ENCODE data around the gene COMT.

COMT gene

GRCh38 chr22:19973551-19974267, 32.1 kb downstream of the COMT start:
- peak overlapping the region; percentile 7 for H2BK12ac ChIP-seq (ENCODE audit: low read length)
- H4K91ac ChIP-seq (ENCODE audit: low read depth, low read length, poor library complexity), result no peak overlapping the region
- H3K27ac ChIP-seq (replicated peaks; ENCODE audit: low read length), result no peak overlapping the region
- no peak overlapping the region for H3K4ac ChIP-seq (ENCODE audit: low read length)
- peaks cover 15 to 19% of the 10 kb centered on the region in 2 donors for H3K4me1 ChIP-seq (ENCODE audit: control insufficient read depth in 2 of 2, insufficient read depth in 1 of 2, low read depth in 1 of 2, low read length in 2 of 2)
- H3K14ac ChIP-seq (ENCODE audit: low read length), result no peak overlapping the region
- H2BK120ac ChIP-seq (ENCODE audit: low read depth, low read length), result no peak overlapping the region
- H2BK15ac ChIP-seq (ENCODE audit: low read length), result no peak overlapping the region
- no peaks in the 10 kb centered on the region for H3K27me3 ChIP-seq (ENCODE audit: control insufficient read depth in 3 of 3, insufficient read depth in 3 of 3, low read depth in 1 of 3, low read length in 3 of 3)
- peak overlapping the region; percentile 21 for H3K23ac ChIP-seq (ENCODE audit: low read depth, low read length, poor library complexity)
- H2AFZ ChIP-seq (ENCODE audit: low read length), result no peak overlapping the region
- no peak for DNase-seq (ENCODE audit: low spot score)
- H2AK5ac ChIP-seq (ENCODE audit: low read depth, low read length), result peak overlapping the region; percentile 11
- H3K18ac ChIP-seq (ENCODE audit: low read length), result peak overlapping the region; percentile 39
- H3K4me3 ChIP-seq (ENCODE audit: low read length in 2 of 2), result no peak overlapping the region
- no peak overlapping the region for H4K8ac ChIP-seq (ENCODE audit: low read depth, low read length)
- no CpG with 5 or more reads among the region's 46 CpGs for WGBS, 2 donors (ENCODE audit: extremely low coverage in 2 of 2, insufficient read length in 2 of 2, insufficient replicate concordance in 1 of 2)
- no peak overlapping the region for H2BK5ac ChIP-seq (ENCODE audit: low read length)
- H3K9ac ChIP-seq (ENCODE audit: low read depth, low read length, poor library complexity), result peak overlapping the region; percentile 53
- no peak overlapping the region for H3K4me2 ChIP-seq (ENCODE audit: insufficient read depth, low read length, poor library complexity, severe bottlenecking)
- H3K36me3 ChIP-seq (replicated peaks in 1 of 2; ENCODE audit: control insufficient read depth in 2 of 2, insufficient read depth in 2 of 2, low read length in 2 of 2), result peaks cover 47 to 88% of the 10 kb centered on the region in 2 donors
- no peaks in the 10 kb centered on the region for H3K79me1 ChIP-seq (ENCODE audit: low read depth, low read length)
- no peaks in the 10 kb centered on the region for H3K9me3 ChIP-seq (replicated peaks in 1 of 2; ENCODE audit: control insufficient read depth in 2 of 2, insufficient read depth in 1 of 2, low read depth in 1 of 2, low read length in 2 of 2)

- Histone ChIP-seq H3K9ac (ENCODE audit: low read depth, low read length, poor library complexity) (no peak overlapping the region), H3K36me3 (replicated peaks in 1 of 2; ENCODE audit: control insufficient read depth in 2 of 2, insufficient read depth in 2 of 2, low read length in 2 of 2) (peaks cover 53 to 91% of the 10 kb centered on the region in 2 donors), H2BK120ac (ENCODE audit: low read depth, low read length) (no peak overlapping the region), H4K91ac (ENCODE audit: low read depth, low read length, poor library complexity) (no peak overlapping the region), H2AFZ (ENCODE audit: low read length) (no peak overlapping the region), H4K8ac (ENCODE audit: low read depth, low read length) (no peak overlapping the region), H3K79me1 (ENCODE audit: low read depth, low read length) (peaks cover 2% of the 10 kb centered on the region), H2BK5ac (ENCODE audit: low read length) (no peak overlapping the region), H3K4me3 (ENCODE audit: low read length in 2 of 2) (no peak overlapping the region), H3K4ac (ENCODE audit: low read length) (no peak overlapping the region), H2BK12ac (ENCODE audit: low read length) (no peak overlapping the region), H3K4me2 (ENCODE audit: insufficient read depth, low read length, poor library complexity, severe bottlenecking) (no peak overlapping the region), H3K14ac (ENCODE audit: low read length) (no peak overlapping the region), H3K9me3 (replicated peaks in 1 of 2; ENCODE audit: control insufficient read depth in 2 of 2, insufficient read depth in 1 of 2, low read depth in 1 of 2, low read length in 2 of 2) (no peaks in the 10 kb centered on the region), H3K27ac (replicated peaks; ENCODE audit: low read length) (no peak overlapping the region), H3K23ac (ENCODE audit: low read depth, low read length, poor library complexity) (peak overlapping the region; percentile 50), H3K18ac (ENCODE audit: low read length) (peak overlapping the region; percentile 73), H3K27me3 (ENCODE audit: control insufficient read depth in 3 of 3, insufficient read depth in 3 of 3, low read depth in 1 of 3, low read length in 3 of 3) (no peaks in the 10 kb centered on the region), H3K4me1 (ENCODE audit: control insufficient read depth in 2 of 2, insufficient read depth in 1 of 2, low read depth in 1 of 2, low read length in 2 of 2) (peaks cover 15 to 17% of the 10 kb centered on the region in 2 donors), H2BK15ac (ENCODE audit: low read length) (no peak overlapping the region), H2AK5ac (ENCODE audit: low read depth, low read length) (no peak overlapping the region)
- no CpG with 5 or more reads among the region's 11 CpGs for WGBS, 2 donors (ENCODE audit: extremely low coverage in 2 of 2, insufficient read length in 2 of 2, insufficient replicate concordance in 1 of 2)
- peak; percentile 76 for DNase-seq (ENCODE audit: low spot score)
These were observed 32.8 kb downstream of the COMT start for GRCh38 chr22:19974268-19974861.

- Histone ChIP-seq H3K4ac (ENCODE audit: low read length) (no peak overlapping the region), H2AK5ac (ENCODE audit: low read depth, low read length) (no peak overlapping the region), H3K23ac (ENCODE audit: low read depth, low read length, poor library complexity) (peak overlapping the region; percentile 50), H3K36me3 (replicated peaks in 1 of 2; ENCODE audit: control insufficient read depth in 2 of 2, insufficient read depth in 2 of 2, low read length in 2 of 2) (peaks cover 55 to 90% of the 10 kb centered on the region in 2 donors), H3K4me2 (ENCODE audit: insufficient read depth, low read length, poor library complexity, severe bottlenecking) (no peak overlapping the region), H2BK5ac (ENCODE audit: low read length) (peak overlapping the region; percentile 67), H3K27ac (replicated peaks; ENCODE audit: low read length) (peak overlapping the region; percentile 63), H3K4me3 (ENCODE audit: low read length in 2 of 2) (no peak overlapping the region), H2BK15ac (ENCODE audit: low read length) (peak overlapping the region; percentile 43), H4K91ac (ENCODE audit: low read depth, low read length, poor library complexity) (no peak overlapping the region), H3K79me1 (ENCODE audit: low read depth, low read length) (peaks cover 3% of the 10 kb centered on the region), H2BK12ac (ENCODE audit: low read length) (no peak overlapping the region), H3K4me1 (ENCODE audit: control insufficient read depth in 2 of 2, insufficient read depth in 1 of 2, low read depth in 1 of 2, low read length in 2 of 2) (peaks cover 15 to 17% of the 10 kb centered on the region in 2 donors), H3K14ac (ENCODE audit: low read length) (peak overlapping the region; percentile 13), H3K18ac (ENCODE audit: low read length) (peak overlapping the region; percentile 73), H2BK120ac (ENCODE audit: low read depth, low read length) (no peak overlapping the region), H4K8ac (ENCODE audit: low read depth, low read length) (no peak overlapping the region), H3K9ac (ENCODE audit: low read depth, low read length, poor library complexity) (peak overlapping the region; percentile 25), H2AFZ (ENCODE audit: low read length) (no peak overlapping the region), H3K27me3 (ENCODE audit: control insufficient read depth in 3 of 3, insufficient read depth in 3 of 3, low read depth in 1 of 3, low read length in 3 of 3) (no peaks in the 10 kb centered on the region), H3K9me3 (replicated peaks in 1 of 2; ENCODE audit: control insufficient read depth in 2 of 2, insufficient read depth in 1 of 2, low read depth in 1 of 2, low read length in 2 of 2) (no peaks in the 10 kb centered on the region)
- no peak for DNase-seq (ENCODE audit: low spot score)
- no CpG with 5 or more reads among the region's 13 CpGs for WGBS, 2 donors (ENCODE audit: extremely low coverage in 2 of 2, insufficient read length in 2 of 2, insufficient replicate concordance in 1 of 2)
These were observed 33.5 kb downstream of the COMT start for GRCh38 chr22:19974935-19975706.

GRCh38 chr22:19975707-19976035, 34.1 kb downstream of the COMT start:
- H4K91ac ChIP-seq (ENCODE audit: low read depth, low read length, poor library complexity), result no peak overlapping the region
- peaks cover 14 to 17% of the 10 kb centered on the region in 2 donors for H3K4me1 ChIP-seq (ENCODE audit: control insufficient read depth in 2 of 2, insufficient read depth in 1 of 2, low read depth in 1 of 2, low read length in 2 of 2)
- peak overlapping the region; percentile 62 for H3K18ac ChIP-seq (ENCODE audit: low read length)
- no peak overlapping the region for H2AFZ ChIP-seq (ENCODE audit: low read length)
- no peaks in the 10 kb centered on the region for H3K9me3 ChIP-seq (replicated peaks in 1 of 2; ENCODE audit: control insufficient read depth in 2 of 2, insufficient read depth in 1 of 2, low read depth in 1 of 2, low read length in 2 of 2)
- peak overlapping the region; percentile 43 for H2BK15ac ChIP-seq (ENCODE audit: low read length)
- no peak overlapping the region for H3K4me2 ChIP-seq (ENCODE audit: insufficient read depth, low read length, poor library complexity, severe bottlenecking)
- H3K27ac ChIP-seq (replicated peaks; ENCODE audit: low read length), result no peak overlapping the region
- H3K9ac ChIP-seq (ENCODE audit: low read depth, low read length, poor library complexity), result no peak overlapping the region
- no CpG with 5 or more reads among the region's 4 CpGs for WGBS, 2 donors (ENCODE audit: extremely low coverage in 2 of 2, insufficient read length in 2 of 2, insufficient replicate concordance in 1 of 2)
- no peak overlapping the region for H2BK120ac ChIP-seq (ENCODE audit: low read depth, low read length)
- H2BK12ac ChIP-seq (ENCODE audit: low read length), result no peak overlapping the region
- H3K27me3 ChIP-seq (ENCODE audit: control insufficient read depth in 3 of 3, insufficient read depth in 3 of 3, low read depth in 1 of 3, low read length in 3 of 3), result no peaks in the 10 kb centered on the region
- no peak overlapping the region for H3K4me3 ChIP-seq (ENCODE audit: low read length in 2 of 2)
- no peak overlapping the region for H4K8ac ChIP-seq (ENCODE audit: low read depth, low read length)
- H3K14ac ChIP-seq (ENCODE audit: low read length), result no peak overlapping the region
- peak overlapping the region; percentile 67 for H2BK5ac ChIP-seq (ENCODE audit: low read length)
- H3K4ac ChIP-seq (ENCODE audit: low read length), result no peak overlapping the region
- peaks cover 58 to 91% of the 10 kb centered on the region in 2 donors for H3K36me3 ChIP-seq (replicated peaks in 1 of 2; ENCODE audit: control insufficient read depth in 2 of 2, insufficient read depth in 2 of 2, low read length in 2 of 2)
- peaks cover 3% of the 10 kb centered on the region for H3K79me1 ChIP-seq (ENCODE audit: low read depth, low read length)
- peak overlapping the region; percentile 50 for H3K23ac ChIP-seq (ENCODE audit: low read depth, low read length, poor library complexity)
- no peak for DNase-seq (ENCODE audit: low spot score)
- H2AK5ac ChIP-seq (ENCODE audit: low read depth, low read length), result no peak overlapping the region

Measured in neuronal stem cell (in vitro differentiated cells).